ENCODE data around the gene PTPRA. TPM values are rescaled to one million over a fixed set of nuclear protein-coding genes. Genes with fewer than 3 reads are reported as not detected.

PTPRA gene
- total and polyA plus RNA-seq, 2 of the 13 experiments (the other 11 are each of a cell fraction or from before 2014, with no cell fraction given) = 47.2 to 127 TPM

GRCh38 chr20:3072530-3073250 lies 199.4 kb downstream of the PTPRA start (continued):
- TF ChIP-seq MTERF4 (CRISPR knock-in tag; IDR thresholded peaks at IDR 0.05) = no peak
- no peak for TF ChIP-seq HCFC1 (IDR thresholded peaks at IDR 0.05; ENCODE audit: low read depth, low read length)
- TF ChIP-seq NR2F1 (CRISPR knock-in tag; IDR thresholded peaks at IDR 0.05) = no peak
- no peak for TF ChIP-seq HNF1A (IDR thresholded peaks at IDR 0.05; ENCODE audit: low read depth)
- no peak for TF ChIP-seq HNF1A (CRISPR knock-in tag; IDR thresholded peaks at IDR 0.05; ENCODE audit: borderline replicate concordance)
- no peak for TF ChIP-seq TFAP4 (IDR thresholded peaks at IDR 0.05; ENCODE audit: borderline replicate concordance, low read depth)
- TF ChIP-seq ZNF766 (CRISPR knock-in tag; IDR thresholded peaks at IDR 0.05; ENCODE audit: borderline replicate concordance) = 0 out of 2 replicates have a peak, but pooled peaks have one; percentile 28
- no peak for TF ChIP-seq NFIC (IDR thresholded peaks at IDR 0.05; ENCODE audit: low read length)
- no peak for TF ChIP-seq ZNF792 (CRISPR knock-in tag; IDR thresholded peaks at IDR 0.05)
- TF ChIP-seq MXD1 (CRISPR knock-in tag; IDR thresholded peaks at IDR 0.05) = 0 out of 2 replicates have a peak, but pooled peaks have one; percentile 20
- TF ChIP-seq ZFP41 (CRISPR knock-in tag; IDR thresholded peaks at IDR 0.05; ENCODE audit: borderline replicate concordance) = peak; percentile 58; the same call in 1 of the 2 replicates
- TF ChIP-seq DDIT3 (CRISPR knock-in tag; IDR thresholded peaks at IDR 0.05) = no peak
- TF ChIP-seq SOX6 (IDR thresholded peaks at IDR 0.05) = no peak
- TF ChIP-seq SOX6 (CRISPR knock-in tag; IDR thresholded peaks at IDR 0.05) = peak; percentile 23; the same call in 1 of the 2 replicates
- 0 out of 2 replicates have a peak, but pooled peaks have one; percentile 36 for TF ChIP-seq KLF6 (CRISPR knock-in tag; IDR thresholded peaks at IDR 0.05)
- TF ChIP-seq XBP1 (CRISPR knock-in tag; IDR thresholded peaks at IDR 0.05) = no peak
- no peak for TF ChIP-seq YEATS4 (CRISPR knock-in tag; IDR thresholded peaks at IDR 0.05; ENCODE audit: borderline replicate concordance)
